OCI-LY7 (cell line): Measurements from ENCODE around the gene PHF13. TPM values are rescaled to one million over a fixed set of nuclear protein-coding genes. Genes with fewer than 3 reads are reported as not detected.

Experiments
- BruUV-seq: library from RNA; stranded (reverse); fragments of 400-500 nt; replicated peaks from 2 replicates; lab custom pipeline; 2021; lab: Mats Ljungman, UMichigan
- CTCF ChIA-PET: fragments of 300-600 bp; sonication (Branson Sonifier 250); formaldehyde crosslinking; loops from one replicate; lab custom pipeline; 2022; ENCODE audit warnings: antibody characterized with exemption; ENCODE audit not compliant: unreplicated experiment; lab: Charles Lee
- POLR2A ChIA-PET: fragments of 300-600 bp; sonication (Branson Sonifier 250); formaldehyde crosslinking; loops from one replicate; lab custom pipeline; 2022; ENCODE audit warnings: antibody characterized with exemption; lab: Charles Lee
- DNase-seq: peaks from one replicate; pipeline ENCODE4 v3.0.0-alpha.2; 2015; ENCODE audit warnings: low spot score
- H2AFZ ChIP-seq: fragments of 200-600 bp; sonication (generic), shearing (Covaris generic); 2 replicates; pipeline ENCODE4 v1.6.1; 2014; ENCODE audit warnings: mild to moderate bottlenecking, antibody characterized with exemption, low read length, moderate library complexity
- H3K27ac ChIP-seq: fragments of 200-600 bp; sonication (generic); 2 replicates; pipeline ENCODE4 v1.5.1; 2014; ENCODE audit warnings: mixed run types, low read depth, mild to moderate bottlenecking, moderate library complexity, low read length, inconsistent platforms; ENCODE audit not compliant: poor library complexity, severe bottlenecking
- H3K36me3 ChIP-seq: fragments of 200-600 bp; sonication (generic); 2 replicates; pipeline ENCODE4 v1.6.1; 2014; ENCODE audit warnings: mild to moderate bottlenecking, antibody characterized with exemption, low read length, moderate library complexity, mixed read lengths; ENCODE audit not compliant: insufficient read depth
- H3K4me1 ChIP-seq: fragments of 200-600 bp; sonication (generic); 2 replicates; pipeline ENCODE4 v1.5.1; 2014; ENCODE audit warnings: mild to moderate bottlenecking, low read length; ENCODE audit not compliant: insufficient read depth, poor library complexity, severe bottlenecking
- H3K4me2 ChIP-seq: fragments of 200-600 bp; sonication (generic); 2 replicates; pipeline ENCODE4 v1.6.1; 2014; ENCODE audit warnings: mild to moderate bottlenecking, low read length
- H3K4me3 ChIP-seq: fragments of 200-600 bp; sonication (generic); 2 replicates; pipeline ENCODE4 v1.5.1; 2014; ENCODE audit warnings: mild to moderate bottlenecking, low read depth, low read length; ENCODE audit not compliant: poor library complexity, severe bottlenecking
- H3K79me2 ChIP-seq: fragments of 200-600 bp; sonication (generic); 2 replicates; pipeline ENCODE4 v1.6.1; 2016; ENCODE audit warnings: low read depth, mild to moderate bottlenecking, low read length, moderate library complexity, mixed read lengths; ENCODE audit not compliant: insufficient read depth
- H3K9me2 ChIP-seq: fragments of 200-600 bp; sonication (generic); 2 replicates; pipeline ENCODE4 v1.6.1; 2016; ENCODE audit warnings: mild to moderate bottlenecking, low read length, mixed read lengths; ENCODE audit not compliant: insufficient read depth
- H3K9me3 ChIP-seq: fragments of 200-600 bp; sonication (generic); 2 replicates; pipeline ENCODE4 v1.6.1; 2014; ENCODE audit warnings: mild to moderate bottlenecking, mixed run types, low read length, mixed read lengths
- H4K20me1 ChIP-seq: fragments of 200-600 bp; sonication (generic); 2 replicates; pipeline ENCODE4 v1.6.1; 2014; ENCODE audit warnings: mild to moderate bottlenecking, antibody characterized with exemption, low read length, moderate library complexity, mixed read lengths; ENCODE audit not compliant: insufficient read depth
- CTCF ChIP-seq: fragments of 200-600 bp; sonication (generic); conservative IDR thresholded peaks from 2 replicates; pipeline ENCODE4 v1.5.1; 2014; ENCODE audit warnings: mild to moderate bottlenecking, antibody characterized with exemption, low read length, moderate library complexity, mixed read lengths
- EZH2phosphoT487 ChIP-seq: fragments of 200-600 bp; sonication (generic); IDR thresholded peaks from 2 replicates; pipeline ENCODE4 v1.6.1; 2018; ENCODE audit warnings: low read depth, borderline replicate concordance, mild to moderate bottlenecking, mixed run types, antibody characterized with exemption, low read length, moderate library complexity, mixed read lengths
- intact Hi-C: fragments of 100-400 bp; cut with micrococcal nuclease; formaldehyde crosslinking; loops from one replicate; pipeline ENCODE4 v1.10.0; 2022; ENCODE audit not compliant: unreplicated experiment
- total RNA-seq, 2 experiments: library from RNA; depleted of rRNA in 1 of 2; stranded (reverse); fragments of >200 nt in 1 of 2; shearing (Covaris generic) in 1 of 2; gene quantifications; 2 replicates each; pipeline ENCODE4 v1.2.3, GENCODE V29; 2014 to 2022

The PHF13 gene
- total RNA-seq, 2 experiments from 2014 or later, result 5.3 to 14.7 TPM

GRCh38 chr1:6587261-6588005, 26.1 kb upstream of the PHF13 start:
- H2AFZ ChIP-seq, result no peak overlapping the region
- no peak overlapping the region for H3K4me3 ChIP-seq
- POLR2A ChIA-PET, result interaction anchor here (0.6 kb wide), 1 partner anchor 11 kb away, joined by 3 read pairs; no protein-coding TSS in a partner anchor
- H3K79me2 ChIP-seq, result no peaks in the 10 kb centered on the region
- no peaks in the 10 kb centered on the region for H3K9me3 ChIP-seq
- no peaks in the 10 kb centered on the region for H4K20me1 ChIP-seq
- CTCF ChIA-PET, result interaction anchor here (1.4 kb wide), 1 partner anchor 13 kb away, joined by 4 read pairs; no protein-coding TSS in a partner anchor
- H3K4me2 ChIP-seq, result peak overlapping the region; percentile 13; the same call in 1 of the 2 replicates
- BruUV-seq, result no TSS peak
- H3K4me1 ChIP-seq, result peaks cover 13% of the 10 kb centered on the region
- peak; percentile 56 for DNase-seq
- H3K36me3 ChIP-seq, result peaks cover 38% of the 10 kb centered on the region
- intact Hi-C loops, result no loop called here
- peak overlapping the region; percentile 10 for H3K27ac ChIP-seq
- H3K9me2 ChIP-seq, result no peaks in the 10 kb centered on the region
- TF ChIP-seq EZH2phosphoT487 (no peak), CTCF (no peak)

DNA sequence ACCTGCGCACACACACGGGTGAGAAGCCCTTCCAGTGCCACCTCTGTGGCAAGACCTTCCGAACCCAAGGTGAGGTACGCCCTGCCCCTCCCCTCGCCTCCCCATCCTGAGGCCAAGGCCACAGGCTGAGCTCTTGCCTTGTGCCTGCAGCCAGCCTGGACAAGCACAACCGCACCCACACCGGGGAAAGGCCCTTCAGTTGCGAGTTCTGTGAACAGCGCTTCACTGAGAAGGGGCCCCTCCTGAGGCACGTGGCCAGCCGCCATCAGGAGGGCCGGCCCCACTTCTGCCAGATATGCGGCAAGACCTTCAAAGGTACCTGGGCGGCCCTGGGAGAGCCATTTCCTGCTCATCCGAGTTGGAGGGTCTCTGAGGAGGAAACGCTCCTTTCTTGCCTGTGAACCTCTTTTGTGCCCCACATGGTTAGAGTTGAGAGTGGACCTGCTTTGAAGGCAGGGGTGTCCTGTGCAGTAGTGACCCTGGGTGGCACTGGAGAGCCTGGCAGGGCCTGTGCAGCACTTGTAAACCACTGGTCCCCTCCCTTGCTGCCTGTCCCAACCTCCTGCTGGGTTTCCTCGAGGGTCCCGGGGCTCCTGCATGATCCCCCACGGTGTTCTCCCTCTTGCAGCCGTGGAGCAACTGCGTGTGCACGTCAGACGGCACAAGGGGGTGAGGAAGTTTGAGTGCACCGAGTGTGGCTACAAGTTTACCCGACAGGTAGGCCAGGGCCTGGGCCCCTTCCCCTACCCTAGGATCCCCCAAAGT, 25.2 kb upstream of the PHF13 start:
- Histone ChIP-seq H3K4me3 (no peak overlapping the region), H3K27ac (peak overlapping the region; percentile 10), H3K4me1 (peaks cover 10% of the 10 kb centered on the region), H4K20me1 (no peaks in the 10 kb centered on the region), H3K79me2 (no peaks in the 10 kb centered on the region), H3K9me3 (no peaks in the 10 kb centered on the region), H3K4me2 (no peak overlapping the region), H3K36me3 (peaks cover 42% of the 10 kb centered on the region), H2AFZ (no peak overlapping the region), H3K9me2 (no peaks in the 10 kb centered on the region)
- TF ChIP-seq CTCF (no peak), EZH2phosphoT487 (no peak)
- intact Hi-C loops, result no loop called here
- no peak for DNase-seq
- CTCF ChIA-PET, result interaction anchor here (1.4 kb wide), 1 partner anchor 12 kb away, joined by 4 read pairs; no protein-coding TSS in a partner anchor
- BruUV-seq, result TSS peak; percentile 63
- POLR2A ChIA-PET, result interaction anchor here (0.6 to 1.4 kb wide), 2 partner anchors 10 to 12 kb away, joined by 3 to 4 read pairs; no protein-coding TSS in a partner anchor
